ENCODE results near the gene OPRD1.

GRCh38 chr1:28864695-28865094 is 52.7 kb downstream of the OPRD1 start:
- TF ChIP-seq CTCF (IDR thresholded peaks at IDR 0.05) (no peak), RXRA (IDR thresholded peaks at IDR 0.05; ENCODE audit: borderline replicate concordance, low read depth) (no peak), NFIC (IDR thresholded peaks at IDR 0.05; ENCODE audit: borderline replicate concordance) (no peak), POLR2AphosphoS5 (IDR thresholded peaks at IDR 0.05; ENCODE audit: low read depth, low read length) (no peak), RCOR1 (IDR thresholded peaks at IDR 0.05; ENCODE audit: low read length) (no peak), MAX (IDR thresholded peaks at IDR 0.05; ENCODE audit: low read depth) (no peak), EZH2phosphoT487 (IDR thresholded peaks at IDR 0.05; ENCODE audit: borderline replicate concordance, low read depth) (no peak)
- TF ChIP-seq, protein P1, sequence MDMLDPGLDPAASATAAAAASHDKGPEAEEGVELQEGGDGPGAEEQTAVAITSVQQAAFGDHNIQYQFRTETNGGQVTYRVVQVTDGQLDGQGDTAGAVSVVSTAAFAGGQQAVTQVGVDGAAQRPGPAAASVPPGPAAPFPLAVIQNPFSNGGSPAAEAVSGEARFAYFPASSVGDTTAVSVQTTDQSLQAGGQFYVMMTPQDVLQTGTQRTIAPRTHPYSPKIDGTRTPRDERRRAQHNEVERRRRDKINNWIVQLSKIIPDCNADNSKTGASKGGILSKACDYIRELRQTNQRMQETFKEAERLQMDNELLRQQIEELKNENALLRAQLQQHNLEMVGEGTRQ (IDR thresholded peaks at IDR 0.05; ENCODE audit: borderline replicate concordance, low read depth, low read length): no peak
